T-helper 2 cell treated with Interferon-gamma antibody and Interleukin-4, amounts not matched to agents 5 μg/mL and 100 μg/mL, for 36 hours (primary cell): ENCODE results near the gene NISCH.

ENCODE experiments used
- DNase-seq: peaks from one replicate; pipeline ENCODE4 v3.0.0; 2021; ENCODE audit warnings: low spot score
- H3K27ac Mint-ChIP-seq: one replicate; pipeline ENCODE4 v1.8.0; 2021; ENCODE audit warnings: mild to moderate bottlenecking, mixed read lengths
- H3K27me3 Mint-ChIP-seq: one replicate; pipeline ENCODE4 v1.8.0; 2021; ENCODE audit warnings: low read depth, mixed read lengths
- H3K36me3 Mint-ChIP-seq: one replicate; pipeline ENCODE4 v1.8.0; 2021; ENCODE audit warnings: low read depth, mixed read lengths
- H3K4me1 Mint-ChIP-seq: one replicate; pipeline ENCODE4 v1.8.0; 2021; ENCODE audit warnings: low read depth, mixed read lengths
- H3K4me3 Mint-ChIP-seq: one replicate; pipeline ENCODE4 v1.8.0; 2022; ENCODE audit warnings: mild to moderate bottlenecking, moderate library complexity, mixed read lengths
- H3K9me3 Mint-ChIP-seq: one replicate; pipeline ENCODE4 v1.8.0; 2021; ENCODE audit warnings: mixed read lengths

NISCH gene

GRCh38 chr3:52537726-52538421, 82.5 kb downstream of the NISCH start:
- Mint-ChIP-seq H3K36me3 (peaks cover 27% of the 10 kb centered on the region), H3K27me3 (no peaks in the 10 kb centered on the region), H3K27ac (peak overlapping the region; percentile 96), H3K4me1 (peaks cover 37% of the 10 kb centered on the region), H3K4me3 (peak overlapping the region; percentile 95), H3K9me3 (no peaks in the 10 kb centered on the region)
- DNase-seq = no peak

GRCh38 chr3:52539010-52539653, 83.7 kb downstream of the NISCH start:
- peak overlapping the region; percentile 68 for H3K4me3 Mint-ChIP-seq
- H3K27me3 Mint-ChIP-seq = no peaks in the 10 kb centered on the region
- H3K9me3 Mint-ChIP-seq = no peaks in the 10 kb centered on the region
- peaks cover 39% of the 10 kb centered on the region for H3K4me1 Mint-ChIP-seq
- H3K27ac Mint-ChIP-seq = peak overlapping the region; percentile 56
- no peak for DNase-seq
- H3K36me3 Mint-ChIP-seq = peaks cover 27% of the 10 kb centered on the region

GRCh38 chr3:52541050-52541449, 85.6 kb downstream of the NISCH start:
- H3K9me3 Mint-ChIP-seq = no peaks in the 10 kb centered on the region
- no peak overlapping the region for H3K4me3 Mint-ChIP-seq
- peaks cover 28% of the 10 kb centered on the region for H3K36me3 Mint-ChIP-seq
- no peak overlapping the region for H3K27ac Mint-ChIP-seq
- no peak for DNase-seq
- peaks cover 31% of the 10 kb centered on the region for H3K4me1 Mint-ChIP-seq
- H3K27me3 Mint-ChIP-seq = no peaks in the 10 kb centered on the region
